Measurements from ENCODE around the gene SLFN12. TPM values are rescaled to one million over a fixed set of nuclear protein-coding genes. Genes with fewer than 3 reads are reported as not detected.
"Not testable (repeated sequence)": the region's sequence is repeated elsewhere in the genome, so short reads cannot be mapped to it uniquely, and the experiment has no call there.

Gene SLFN12
- total and polyA plus RNA-seq, 2 donors (not counting 1 experiment from before 2014, with no cell fraction given) = 26.1 to 34.0 TPM

DNA sequence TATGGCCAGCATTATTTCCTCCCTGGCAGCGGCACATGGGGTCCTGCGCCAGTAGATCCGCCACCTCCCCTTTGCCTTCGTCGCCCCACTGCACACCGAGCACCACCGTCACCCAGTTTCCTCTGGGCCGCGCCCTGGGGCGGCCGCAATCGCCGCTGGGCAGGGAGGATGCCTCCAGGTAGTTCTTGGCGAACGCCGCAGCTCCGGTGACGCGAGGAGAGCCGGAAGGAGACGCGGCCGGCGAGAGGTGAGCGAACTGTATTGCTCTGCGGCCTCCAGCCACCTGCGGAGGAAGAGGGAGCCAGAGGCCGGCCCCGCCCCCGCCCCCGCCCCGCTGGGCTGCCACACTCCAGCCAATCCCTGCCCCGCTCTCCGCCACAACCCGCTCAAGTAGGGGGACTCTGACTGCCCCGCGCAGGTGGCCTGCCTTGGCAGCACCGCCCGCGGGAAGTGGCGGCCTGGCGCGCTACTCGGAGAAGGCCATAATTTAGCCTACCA lies 28.1 kb upstream of the SLFN12 start:
- peaks cover 21% of the 10 kb centered on the region for H3K27me3 ChIP-seq (ENCODE audit: control insufficient read depth, insufficient read depth, low read length)
- no peaks in the 10 kb centered on the region for H3K4me1 ChIP-seq (ENCODE audit: control insufficient read depth, extremely low read depth, insufficient read depth, low read length)
- DNase-seq (ENCODE audit: low read depth in 2 of 2) = no peak
- H3K4me2 ChIP-seq (ENCODE audit: extremely low read depth, insufficient read depth, low read length) = no peak overlapping the region
- no peak overlapping the region for H2AFZ ChIP-seq (ENCODE audit: low read length)
- H4K20me1 ChIP-seq (ENCODE audit: control insufficient read depth, extremely low read depth, insufficient read depth, low read length) = no peaks in the 10 kb centered on the region
- H3K27ac ChIP-seq (ENCODE audit: insufficient read depth, low read length) = no peak overlapping the region
- H3K4me3 ChIP-seq (replicated peaks in 1 of 4; ENCODE audit: control extremely low read depth in 1 of 4, insufficient read depth in 1 of 4, low read depth in 3 of 4, low read length in 4 of 4) = no peak overlapping the region
- H3K9ac ChIP-seq (ENCODE audit: insufficient read depth, low read length) = no peak overlapping the region
- H3K79me2 ChIP-seq (ENCODE audit: control insufficient read depth, insufficient read depth, low read length) = no peaks in the 10 kb centered on the region
- TF ChIP-seq, protein P1, sequence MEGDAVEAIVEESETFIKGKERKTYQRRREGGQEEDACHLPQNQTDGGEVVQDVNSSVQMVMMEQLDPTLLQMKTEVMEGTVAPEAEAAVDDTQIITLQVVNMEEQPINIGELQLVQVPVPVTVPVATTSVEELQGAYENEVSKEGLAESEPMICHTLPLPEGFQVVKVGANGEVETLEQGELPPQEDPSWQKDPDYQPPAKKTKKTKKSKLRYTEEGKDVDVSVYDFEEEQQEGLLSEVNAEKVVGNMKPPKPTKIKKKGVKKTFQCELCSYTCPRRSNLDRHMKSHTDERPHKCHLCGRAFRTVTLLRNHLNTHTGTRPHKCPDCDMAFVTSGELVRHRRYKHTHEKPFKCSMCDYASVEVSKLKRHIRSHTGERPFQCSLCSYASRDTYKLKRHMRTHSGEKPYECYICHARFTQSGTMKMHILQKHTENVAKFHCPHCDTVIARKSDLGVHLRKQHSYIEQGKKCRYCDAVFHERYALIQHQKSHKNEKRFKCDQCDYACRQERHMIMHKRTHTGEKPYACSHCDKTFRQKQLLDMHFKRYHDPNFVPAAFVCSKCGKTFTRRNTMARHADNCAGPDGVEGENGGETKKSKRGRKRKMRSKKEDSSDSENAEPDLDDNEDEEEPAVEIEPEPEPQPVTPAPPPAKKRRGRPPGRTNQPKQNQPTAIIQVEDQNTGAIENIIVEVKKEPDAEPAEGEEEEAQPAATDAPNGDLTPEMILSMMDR (conservative IDR thresholded peaks at IDR 0.05 in 1 of 2, IDR thresholded peaks at IDR 0.05 in 1 of 2; ENCODE audit: low read depth in 1 of 2, low read length in 2 of 2) = no peak
- no peak for TF ChIP-seq EZH2 (IDR thresholded peaks at IDR 0.05; ENCODE audit: low read length, missing control alignments)
- H3K9me3 ChIP-seq (ENCODE audit: control insufficient read depth, insufficient read depth, low read depth, low read length) = no peaks in the 10 kb centered on the region
- no peaks in the 10 kb centered on the region for H3K36me3 ChIP-seq (ENCODE audit: control insufficient read depth, insufficient read depth, low read length)

DNA sequence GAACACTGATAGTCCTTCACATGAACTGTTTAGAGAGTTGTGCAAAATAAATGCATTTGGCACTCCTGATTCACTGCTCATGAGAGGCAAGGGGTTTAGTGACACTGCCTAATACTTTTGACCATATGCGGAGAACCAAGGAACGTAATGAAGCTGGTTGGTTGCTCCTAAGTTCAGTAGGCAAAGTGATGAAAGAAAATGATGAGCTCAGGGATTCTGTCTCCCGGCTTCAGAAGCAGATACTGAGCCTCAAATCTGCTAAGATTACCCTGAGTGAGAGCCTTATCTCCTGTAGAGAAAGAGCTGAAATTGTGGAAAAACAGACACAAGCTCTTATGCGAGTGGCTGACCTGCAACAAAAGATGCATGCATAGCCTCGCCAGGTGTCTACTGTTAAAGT lies 21.7 kb upstream of the SLFN12 start:
- H2AFZ ChIP-seq (ENCODE audit: low read length); H3K9ac ChIP-seq (ENCODE audit: insufficient read depth, low read length); DNase-seq (ENCODE audit: low read depth in 2 of 2); H3K4me2 ChIP-seq (ENCODE audit: extremely low read depth, insufficient read depth, low read length); H3K79me2 ChIP-seq (ENCODE audit: control insufficient read depth, insufficient read depth, low read length); H3K36me3 ChIP-seq (ENCODE audit: control insufficient read depth, insufficient read depth, low read length); H3K4me3 ChIP-seq (replicated peaks in 1 of 4; ENCODE audit: control extremely low read depth in 1 of 4, insufficient read depth in 1 of 4, low read depth in 3 of 4, low read length in 4 of 4); H4K20me1 ChIP-seq (ENCODE audit: control insufficient read depth, extremely low read depth, insufficient read depth, low read length); H3K27me3 ChIP-seq (ENCODE audit: control insufficient read depth, insufficient read depth, low read length); H3K27ac ChIP-seq (ENCODE audit: insufficient read depth, low read length); H3K4me1 ChIP-seq (ENCODE audit: control insufficient read depth, extremely low read depth, insufficient read depth, low read length); H3K9me3 ChIP-seq (ENCODE audit: control insufficient read depth, insufficient read depth, low read depth, low read length): not testable (repeated sequence)

DNA sequence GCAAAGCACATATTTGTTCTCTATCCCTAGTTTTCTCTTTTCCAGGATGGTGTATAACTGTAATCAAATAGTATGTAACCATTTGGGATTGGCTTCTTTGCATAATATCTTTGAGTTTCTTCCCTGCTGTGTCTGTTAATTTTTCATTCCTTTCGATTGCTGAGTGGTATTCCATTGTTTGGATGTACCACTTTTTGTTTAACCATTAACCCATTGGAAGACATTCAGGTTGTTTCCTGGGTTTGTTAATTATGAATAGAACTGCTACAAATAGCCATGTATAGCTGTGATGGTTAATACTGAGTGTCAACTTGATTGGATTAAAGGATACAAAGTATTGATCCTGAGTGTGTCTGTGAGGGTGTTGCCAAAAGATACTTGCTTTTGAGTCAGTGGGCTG lies 20.9 kb upstream of the SLFN12 start:
- Histone ChIP-seq H3K36me3 (ENCODE audit: control insufficient read depth, insufficient read depth, low read length) (no peaks in the 10 kb centered on the region), H3K79me2 (ENCODE audit: control insufficient read depth, insufficient read depth, low read length) (no peaks in the 10 kb centered on the region), H3K27ac (ENCODE audit: insufficient read depth, low read length) (no peak overlapping the region), H3K9ac (ENCODE audit: insufficient read depth, low read length) (no peak overlapping the region), H3K9me3 (ENCODE audit: control insufficient read depth, insufficient read depth, low read depth, low read length) (no peaks in the 10 kb centered on the region), H3K4me1 (ENCODE audit: control insufficient read depth, extremely low read depth, insufficient read depth, low read length) (no peaks in the 10 kb centered on the region), H4K20me1 (ENCODE audit: control insufficient read depth, extremely low read depth, insufficient read depth, low read length) (no peaks in the 10 kb centered on the region), H3K27me3 (ENCODE audit: control insufficient read depth, insufficient read depth, low read length) (peaks cover 6% of the 10 kb centered on the region), H3K4me2 (ENCODE audit: extremely low read depth, insufficient read depth, low read length) (no peak overlapping the region), H3K4me3 (replicated peaks in 1 of 4; ENCODE audit: control extremely low read depth in 1 of 4, insufficient read depth in 1 of 4, low read depth in 3 of 4, low read length in 4 of 4) (no peak overlapping the region), H2AFZ (ENCODE audit: low read length) (no peak overlapping the region)
- no peak for DNase-seq (ENCODE audit: low read depth in 2 of 2)
- TF ChIP-seq EZH2 (IDR thresholded peaks at IDR 0.05; ENCODE audit: low read length, missing control alignments) = no peak
- TF ChIP-seq, protein P1 (conservative IDR thresholded peaks at IDR 0.05 in 1 of 2, IDR thresholded peaks at IDR 0.05 in 1 of 2; ENCODE audit: low read depth in 1 of 2, low read length in 2 of 2) = no peak
